ENCODE results near the gene UNC5A.

The UNC5A gene

DNA sequence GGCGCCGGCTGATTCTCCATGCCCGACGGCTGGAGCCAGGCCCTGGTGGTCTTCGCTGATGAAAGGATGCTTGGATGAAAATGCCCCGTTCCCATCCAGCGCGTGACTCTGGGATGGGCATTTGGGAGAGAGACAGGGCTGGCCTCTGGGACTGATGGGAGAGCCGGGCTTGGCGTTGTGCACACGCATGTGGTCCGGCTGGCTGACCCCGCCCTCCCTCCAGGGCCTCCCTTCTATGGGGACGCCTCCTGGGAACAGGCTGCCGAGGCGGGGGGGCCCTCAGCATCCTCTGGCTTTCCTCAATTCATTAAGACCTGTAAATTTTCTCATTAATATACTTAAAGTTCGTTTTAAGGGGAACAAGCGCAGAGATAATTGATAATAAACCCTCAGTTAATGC, 36.8 kb downstream of the UNC5A start:
- DNase-seq: no peak

- DNase-seq: no peak
Observed at GRCh38 chr5:176847726-176848290, 37.4 kb downstream of the UNC5A start.

DNA sequence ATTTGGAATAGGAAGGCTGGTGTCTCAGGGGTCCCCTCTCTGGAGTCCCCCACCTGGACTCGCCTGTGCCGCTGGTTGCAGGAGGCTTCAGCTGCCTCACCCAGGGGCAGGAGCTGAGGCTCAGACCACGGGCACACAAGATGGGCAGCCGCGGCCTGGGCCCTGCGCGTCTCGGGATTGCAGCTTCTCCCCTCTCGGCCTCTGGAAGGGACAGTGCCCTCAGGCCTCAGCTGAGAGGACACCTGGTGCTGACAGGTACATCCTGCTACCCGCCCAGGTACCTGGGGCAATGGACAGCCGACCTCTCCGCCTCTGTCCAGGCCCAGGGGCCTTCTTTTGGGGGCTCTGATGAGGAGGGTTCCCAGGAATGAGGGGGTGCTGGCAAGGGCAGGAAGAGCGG, 38.3 kb downstream of the UNC5A start:
- DNase-seq: no peak

DNA sequence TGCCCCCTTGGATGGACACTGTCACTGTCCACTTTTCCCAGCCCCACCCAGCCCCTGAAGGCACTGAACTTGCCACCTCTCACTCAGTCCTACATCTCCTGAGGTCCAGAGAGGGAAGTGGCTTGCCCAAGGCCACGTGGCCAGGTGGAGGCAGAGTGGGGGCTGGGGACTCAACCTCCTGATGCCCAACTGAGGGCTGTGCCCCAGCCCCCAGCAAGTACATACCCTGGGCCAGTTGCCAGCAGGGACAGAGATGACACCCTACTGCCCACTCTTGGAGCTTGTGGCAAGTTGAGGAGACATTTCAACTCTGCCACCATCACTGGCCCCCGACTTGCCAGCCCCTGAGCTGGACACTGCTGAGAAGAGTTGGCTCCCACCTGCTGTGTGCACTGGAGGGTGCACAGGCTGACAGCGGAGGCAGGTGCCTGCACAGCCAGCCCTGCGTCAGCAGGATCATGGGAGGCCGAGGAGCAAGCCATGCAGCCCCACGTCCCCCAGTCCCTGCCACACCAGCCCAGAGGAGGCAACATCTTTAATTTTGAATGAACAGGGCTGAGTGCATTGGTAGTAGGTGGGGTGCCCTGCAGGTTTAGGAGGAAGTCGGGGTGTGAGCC, 39.4 kb downstream of the UNC5A start:
- DNase-seq: no peak

DNA sequence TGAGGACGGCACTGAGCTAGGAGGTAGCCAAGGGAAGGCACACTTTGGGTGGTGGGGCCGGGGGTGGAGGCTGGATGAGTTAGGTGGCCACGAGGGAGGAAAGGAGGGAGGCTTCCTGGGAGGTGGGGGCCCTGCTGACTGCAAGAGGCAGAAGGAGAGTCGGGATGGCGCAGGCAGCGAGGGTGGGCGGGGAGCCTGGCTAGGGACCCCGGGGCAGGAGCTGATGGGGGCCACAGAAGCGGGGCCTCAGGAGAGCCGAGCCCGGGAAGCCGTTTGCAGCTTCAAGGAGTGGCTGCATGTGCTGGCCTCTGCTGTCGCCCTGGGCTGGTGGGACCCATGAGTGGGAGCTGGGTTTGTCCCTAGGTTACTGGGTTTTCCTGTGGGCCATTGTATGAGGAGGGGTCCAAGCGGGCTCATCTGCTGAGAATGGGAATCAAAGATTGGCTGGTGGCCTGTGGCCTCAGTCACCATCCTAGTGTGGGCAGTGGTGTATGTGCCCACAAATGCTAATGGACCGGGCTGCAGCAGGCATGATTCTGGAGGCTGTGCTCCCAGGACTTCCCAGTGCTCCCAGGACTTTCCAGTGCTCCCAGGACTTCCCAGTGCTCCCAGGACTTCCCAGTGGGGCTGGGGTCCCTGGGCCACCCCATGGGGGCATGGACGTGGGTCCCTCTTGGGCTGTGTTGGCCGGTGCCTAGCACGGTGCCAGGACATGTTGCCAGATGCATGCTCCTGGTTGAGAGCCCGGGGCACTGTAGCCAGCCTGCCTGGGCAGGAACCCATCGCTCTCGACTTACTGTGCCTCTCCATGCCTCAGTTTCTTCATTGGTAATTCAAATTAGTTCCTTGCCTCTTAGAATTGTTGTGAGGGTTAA, 40.2 kb downstream of the UNC5A start:
- DNase-seq: no peak

- DNase-seq: no peak
Observed at GRCh38 chr5:176851380-176851779, 41.0 kb downstream of the UNC5A start.

- peak; percentile 87 for DNase-seq
Observed at GRCh38 chr5:176851871-176852658, 41.7 kb downstream of the UNC5A start.

- no peak for DNase-seq
Observed at GRCh38 chr5:176853151-176853778, 42.9 kb downstream of the UNC5A start.

DNA sequence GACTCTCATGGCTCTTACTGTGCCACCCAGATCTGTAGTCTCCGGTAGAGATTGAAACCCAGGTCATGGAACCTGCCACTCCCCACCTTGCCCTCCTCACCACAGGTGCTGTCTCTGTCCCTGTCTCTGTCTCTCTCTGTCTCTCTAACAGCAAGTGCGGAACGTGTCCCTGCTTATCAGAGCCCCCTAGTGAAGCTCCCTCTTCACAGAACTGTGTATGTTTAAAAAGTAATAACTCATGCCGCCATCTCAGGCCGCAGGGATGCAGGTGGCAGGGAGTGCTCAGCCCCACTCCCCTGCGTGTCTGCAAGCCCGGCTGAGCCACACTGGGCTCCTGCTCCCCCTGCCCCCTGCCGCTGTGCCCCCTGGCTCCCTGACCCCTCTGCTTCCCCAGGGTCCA, 43.8 kb downstream of the UNC5A start:
- DNase-seq: no peak

GRCh38 chr5:176855598-176855997, 45.2 kb downstream of the UNC5A start:
- no peak for DNase-seq

- DNase-seq: no peak
Observed at GRCh38 chr5:176856746-176857145, 46.4 kb downstream of the UNC5A start.

DNA sequence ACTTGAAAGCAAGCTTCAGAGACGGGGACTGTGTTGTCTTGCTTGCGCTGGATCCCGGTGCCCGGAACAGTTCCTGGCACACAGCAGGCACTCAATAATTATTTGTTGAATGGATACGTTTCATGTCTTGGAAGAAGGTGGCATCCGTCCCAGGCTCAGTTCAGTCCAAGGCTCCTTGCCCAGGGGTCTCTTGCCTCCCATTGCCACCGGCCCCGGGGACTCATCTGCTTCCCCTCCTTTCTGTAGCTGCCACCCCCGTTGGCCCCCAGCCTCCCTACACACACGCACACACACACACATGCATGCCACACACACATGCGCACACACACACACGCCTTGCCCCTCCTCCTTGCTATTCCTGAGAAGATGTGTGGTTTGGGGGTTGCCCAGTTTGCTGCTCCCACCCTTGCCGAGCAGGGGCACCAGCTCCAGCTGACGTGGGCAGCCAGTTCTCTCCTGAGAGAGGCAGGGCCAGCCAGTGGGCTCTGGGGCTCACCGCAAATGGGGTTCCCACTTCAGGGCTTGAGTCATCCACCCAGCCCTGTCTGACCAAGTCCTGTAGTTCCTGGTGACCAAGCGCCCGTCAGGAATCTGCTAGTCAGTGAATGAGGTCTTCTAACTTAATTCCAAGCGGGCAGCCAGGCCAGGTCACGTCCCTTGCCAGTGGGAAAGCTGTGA, 47.0 kb downstream of the UNC5A start:
- DNase-seq: no peak

GRCh38 chr5:176857894-176858273, 47.5 kb downstream of the UNC5A start:
- no peak for DNase-seq

DNA sequence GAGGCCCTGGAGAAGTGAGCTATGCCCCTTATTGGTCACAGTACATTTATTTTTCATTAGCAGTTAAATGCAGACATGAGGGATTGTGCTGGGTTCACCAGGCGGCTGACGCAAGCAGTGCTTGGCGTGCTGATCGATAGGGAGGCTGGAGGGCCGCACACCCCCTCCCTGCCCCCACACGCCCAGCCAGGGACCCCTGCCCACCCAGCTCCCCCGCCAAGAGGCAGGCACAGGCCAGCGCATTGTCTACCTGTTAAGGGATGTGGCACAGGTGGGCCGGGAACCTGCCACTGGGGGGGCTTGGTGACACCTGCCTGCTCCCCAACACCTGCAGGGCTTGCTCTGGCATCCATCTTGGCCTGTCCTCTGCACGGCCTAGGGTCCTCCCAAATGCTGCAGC, 49.6 kb downstream of the UNC5A start:
- no peak for DNase-seq

GRCh38 chr5:176860381-176860780, 50.0 kb downstream of the UNC5A start:
- no peak for DNase-seq

GRCh38 chr5:176861276-176861675, 50.9 kb downstream of the UNC5A start:
- no peak for DNase-seq

GRCh38 chr5:176862330-176862995, 52.1 kb downstream of the UNC5A start:
- no peak for DNase-seq

GRCh38 chr5:176863041-176863764, 52.8 kb downstream of the UNC5A start:
- no peak for DNase-seq

DNA sequence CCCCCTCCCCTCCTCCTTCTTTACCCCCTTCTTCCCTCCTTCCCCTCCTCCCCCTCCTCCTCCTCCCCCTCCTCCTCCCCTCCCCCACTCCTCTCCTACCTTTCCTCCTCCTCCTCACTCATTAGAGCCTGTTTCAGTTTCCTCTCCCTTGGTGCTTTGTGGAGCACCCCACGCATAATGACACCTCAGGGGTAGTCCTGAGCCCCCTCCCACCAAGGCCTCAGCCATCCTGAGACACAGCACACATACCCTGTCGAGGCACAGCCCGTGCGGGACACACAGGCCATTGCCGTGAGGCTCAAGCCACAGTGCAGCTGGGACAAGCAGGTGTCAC, 53.4 kb downstream of the UNC5A start:
- no peak for DNase-seq

GRCh38 chr5:176864755-176865154, 54.4 kb downstream of the UNC5A start:
- no peak for DNase-seq

DNA sequence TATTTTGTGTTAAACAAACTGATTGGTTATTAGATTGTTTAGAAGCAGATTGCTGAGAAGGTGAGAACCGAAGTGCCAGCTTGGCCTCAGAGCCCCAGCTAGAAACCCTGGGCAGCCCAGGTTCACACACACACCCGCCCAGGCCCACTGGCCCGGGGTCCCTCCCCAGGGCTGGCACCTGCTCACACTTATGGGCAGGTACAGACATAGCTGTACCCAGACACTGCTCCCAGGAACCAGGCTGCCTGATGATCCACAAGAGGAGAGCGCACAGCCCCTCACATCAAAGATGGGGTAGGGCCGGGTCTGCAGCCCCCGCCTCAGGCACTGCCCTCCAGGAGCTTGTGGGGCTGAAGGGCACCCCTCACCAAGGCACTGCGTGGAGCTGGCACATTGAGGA, 55.6 kb downstream of the UNC5A start:
- no peak for DNase-seq
